SK-N-SH (cell line): ENCODE data around the gene FBXL7.

Experiments used
- CTCF ChIP-seq: fragments of 200-600 bp; sonication (generic); IDR thresholded peaks from 2 replicates; pipeline ENCODE4 v1.6.1; 2017; ENCODE audit warnings: antibody characterized with exemption, mild to moderate bottlenecking, moderate library complexity
- FOSL2 ChIP-seq: IDR thresholded peaks from 2 replicates; pipeline ENCODE4 v1.4.0; 2012; ENCODE audit warnings: low read depth, mild to moderate bottlenecking, moderate library complexity, borderline replicate concordance
- FOXM1 ChIP-seq: IDR thresholded peaks from 2 replicates; pipeline ENCODE4 v1.4.0; 2012; ENCODE audit warnings: low read depth, mild to moderate bottlenecking
- NFIC ChIP-seq: IDR thresholded peaks from 2 replicates; pipeline ENCODE4 v1.4.0; 2012; ENCODE audit warnings: borderline replicate concordance
- POLR2AphosphoS5 ChIP-seq: IDR thresholded peaks from 2 replicates; pipeline ENCODE4 v1.6.1; 2012; ENCODE audit warnings: low read depth, low read length
- RAD21 ChIP-seq: IDR thresholded peaks from 2 replicates; pipeline ENCODE4 v1.6.1; 2012; ENCODE audit warnings: mild to moderate bottlenecking, low read length
- REST ChIP-seq: IDR thresholded peaks from 2 replicates; pipeline ENCODE4 v1.6.1; 2012; ENCODE audit warnings: mild to moderate bottlenecking, low read depth, low read length, moderate library complexity
- RFX5 ChIP-seq: IDR thresholded peaks from 2 replicates; pipeline ENCODE4 v1.6.1; 2012; ENCODE audit warnings: mild to moderate bottlenecking, improper control_type of control experiment, low read length
- TCF12 ChIP-seq: IDR thresholded peaks from 2 replicates; pipeline ENCODE4 v1.4.0; 2012
- USF2 ChIP-seq: fragments of 150-350 bp; IDR thresholded peaks from 2 replicates; pipeline ENCODE4 v1.6.1; 2017; ENCODE audit warnings: antibody characterized with exemption, low read length, low read depth, borderline replicate concordance
- YY1 ChIP-seq: IDR thresholded peaks from 2 replicates; pipeline ENCODE4 v1.4.0; 2012; ENCODE audit warnings: low read depth, mild to moderate bottlenecking
- ZBTB33 ChIP-seq: IDR thresholded peaks from 2 replicates; pipeline ENCODE4 v1.4.0; 2012; ENCODE audit warnings: low read depth, borderline replicate concordance

GRCh38 chr5:15558681-15559080 lies 58.7 kb downstream of the FBXL7 start:
- TF ChIP-seq POLR2AphosphoS5: no peak
- no peak for TF ChIP-seq CTCF
- no peak for TF ChIP-seq ZBTB33
- TF ChIP-seq RFX5: no peak
- TF ChIP-seq TCF12: no peak
- TF ChIP-seq REST: no peak
- TF ChIP-seq NFIC: no peak
- no peak for TF ChIP-seq YY1
- TF ChIP-seq USF2: no peak
- TF ChIP-seq FOSL2: no peak
- TF ChIP-seq FOXM1: no peak
- TF ChIP-seq RAD21: no peak
